Vagina (tissue), 2 donors: Measurements from ENCODE around the gene KIF2C. TPM values are rescaled to one million over a fixed set of nuclear protein-coding genes. Genes with fewer than 3 reads are reported as not detected.

Experiments used
- DNase-seq, 2 donors: peaks; one replicate each; pipeline ENCODE4 v3.0.0-alpha.2; 2017; ENCODE audit errors: extremely low spot score in 2 of 2
- H3K27ac ChIP-seq: fragments of 200-600 bp; sonication (generic); one replicate; pipeline ENCODE4 v1.5.1; 2019
- H3K27me3 ChIP-seq: fragments of 200-600 bp; sonication (generic); one replicate; pipeline ENCODE4 v1.5.1; 2019
- H3K36me3 ChIP-seq, 2 donors: fragments of 200-600 bp; sonication (generic); one replicate each; pipeline ENCODE4 v1.5.1; 2017 to 2019
- H3K4me1 ChIP-seq: fragments of 200-600 bp; sonication (generic); one replicate; pipeline ENCODE4 v1.5.1; 2019
- H3K4me3 ChIP-seq, 2 donors: fragments of 200-600 bp; sonication (generic); 1 replicate in 1 of 2; 2 replicates in 1 of 2; pipeline ENCODE4 v1.5.1; 2016 to 2019
- H3K9me3 ChIP-seq: fragments of 200-600 bp; sonication (generic); one replicate; pipeline ENCODE4 v1.5.1; 2019
- CTCF ChIP-seq, 3 experiments: fragments of 450-650 bp in 2 of 3; fragments of 200-600 bp in 1 of 3; sonication (generic) in 1 of 3; IDR thresholded peaks; one replicate each; pipeline ENCODE4 v1.5.1; 2017 to 2019; ENCODE audit warnings: antibody characterized with exemption in 3 of 3, mild to moderate bottlenecking in 2 of 3, moderate library complexity in 2 of 3
- POLR2A ChIP-seq, 2 donors: fragments of 450-650 bp; IDR thresholded peaks; one replicate each; pipeline ENCODE4 v1.6.1; 2017; ENCODE audit warnings: antibody characterized with exemption in 2 of 2, mild to moderate bottlenecking in 2 of 2, moderate library complexity in 2 of 2
- POLR2AphosphoS5 ChIP-seq, 2 donors: sonication (generic); formaldehyde crosslinking; IDR thresholded peaks; one replicate each; pipeline ENCODE4 v1.9.0; 2017; ENCODE audit warnings: antibody characterized with exemption in 2 of 2, mild to moderate bottlenecking in 2 of 2, low read depth in 1 of 2; ENCODE audit not compliant: insufficient read depth in 1 of 2
- intact Hi-C: fragments of 100-400 bp; cut with DNase I; formaldehyde crosslinking; loops from one replicate; pipeline ENCODE4 v1.15.1; 2023
- total RNA-seq: library from RNA; depleted of rRNA; stranded (reverse); fragments of >200 nt; gene quantifications from one replicate; pipeline ENCODE4 v1.2.3, GENCODE V29; 2016

Gene KIF2C
- total RNA-seq, 1 donor from 2014 or later: 3.4 TPM

GRCh38 chr1:44721485-44722361, 17.9 kb upstream of the KIF2C start:
- no peak for DNase-seq
- peak in 1 of 2 donors; percentile 18 for TF ChIP-seq POLR2AphosphoS5 (IDR thresholded peaks at IDR 0.05; ENCODE audit: insufficient read depth in 1 of 2, low read depth in 1 of 2)
- TF ChIP-seq POLR2A (IDR thresholded peaks at IDR 0.05): peak in 1 of 2 donors; percentile 45
- no peak for TF ChIP-seq CTCF (IDR thresholded peaks at IDR 0.05)
- Histone ChIP-seq H3K9me3 (no peaks in the 10 kb centered on the region), H3K27me3 (no peaks in the 10 kb centered on the region), H3K4me3 (no peak overlapping the region), H3K36me3 (no peaks in the 10 kb centered on the region), H3K4me1 (no peaks in the 10 kb centered on the region), H3K27ac (peak overlapping the region; percentile 26)
- intact Hi-C loops: no loop called here

- Histone ChIP-seq H3K4me3 (no peak overlapping the region), H3K27ac (no peak overlapping the region), H3K9me3 (no peaks in the 10 kb centered on the region), H3K27me3 (no peaks in the 10 kb centered on the region), H3K36me3 (no peaks in the 10 kb centered on the region), H3K4me1 (no peaks in the 10 kb centered on the region)
- DNase-seq: no peak
- TF ChIP-seq POLR2A (IDR thresholded peaks at IDR 0.05): no peak
- no peak for TF ChIP-seq CTCF (IDR thresholded peaks at IDR 0.05)
- no peak for TF ChIP-seq POLR2AphosphoS5 (IDR thresholded peaks at IDR 0.05; ENCODE audit: insufficient read depth in 1 of 2, low read depth in 1 of 2)
- intact Hi-C loops: no loop called here
These were observed 16.6 kb upstream of the KIF2C start for GRCh38 chr1:44723064-44723463.

GRCh38 chr1:44723496-44724295, 15.9 kb upstream of the KIF2C start:
- intact Hi-C loops: no loop called here
- DNase-seq: no peak
- H3K4me3 ChIP-seq: no peak overlapping the region
- no peaks in the 10 kb centered on the region for H3K9me3 ChIP-seq
- no peaks in the 10 kb centered on the region for H3K27me3 ChIP-seq
- no peak overlapping the region for H3K27ac ChIP-seq
- no peaks in the 10 kb centered on the region for H3K36me3 ChIP-seq
- H3K4me1 ChIP-seq: no peaks in the 10 kb centered on the region
- TF ChIP-seq POLR2A (IDR thresholded peaks at IDR 0.05): no peak
- TF ChIP-seq CTCF (IDR thresholded peaks at IDR 0.05): no peak
- no peak for TF ChIP-seq POLR2AphosphoS5 (IDR thresholded peaks at IDR 0.05; ENCODE audit: insufficient read depth in 1 of 2, low read depth in 1 of 2)

- intact Hi-C loops: no loop called here
- no peak overlapping the region for H3K27ac ChIP-seq
These were observed 15.2 kb upstream of the KIF2C start for GRCh38 chr1:44724296-44724954.

More at GRCh38 chr1:44724296-44724954, 15.2 kb upstream of the KIF2C start:
- Histone ChIP-seq H3K4me1 (no peaks in the 10 kb centered on the region), H3K4me3 (no peak overlapping the region), H3K9me3 (no peaks in the 10 kb centered on the region), H3K36me3 (no peaks in the 10 kb centered on the region), H3K27me3 (no peaks in the 10 kb centered on the region)
- TF ChIP-seq POLR2AphosphoS5 (IDR thresholded peaks at IDR 0.05; ENCODE audit: insufficient read depth in 1 of 2, low read depth in 1 of 2): no peak
- TF ChIP-seq POLR2A (IDR thresholded peaks at IDR 0.05): no peak
- no peak for TF ChIP-seq CTCF (IDR thresholded peaks at IDR 0.05)
- DNase-seq: no peak
